HG02763 (cell line): ENCODE results near the gene LMAN2L.
A peak's percentile ranks its signal among the peaks of the same experiment; 100 is the strongest.

Experiments used
- ATAC-seq: cut with Tn5 transposase; IDR thresholded peaks from one replicate; pipeline ENCODE4 v1.9.1; 2021; ENCODE audit warnings: mild to moderate bottlenecking, moderate library complexity; ENCODE audit not compliant: unreplicated experiment

The LMAN2L gene

GRCh38 chr2:96739633-96740428, at the start of gene LMAN2L:
LMAN2L (minus strand) TSS chr2:96740064; CDS start chr2:96740040, 24 bp downstream.
- ATAC-seq: peak; percentile 100

GRCh38 chr2:96789245-96789617, 49.4 kb upstream of the LMAN2L start:
- ATAC-seq: no peak

GRCh38 chr2:96788442-96789244, 48.8 kb upstream of the LMAN2L start:
- no peak for ATAC-seq

- no peak for ATAC-seq
These were observed 47.5 kb upstream of the LMAN2L start for GRCh38 chr2:96787411-96787810.

GRCh38 chr2:96783388-96783787, 43.5 kb upstream of the LMAN2L start:
- ATAC-seq: no peak

- ATAC-seq: no peak
These were observed 35.3 kb upstream of the LMAN2L start for GRCh38 chr2:96775160-96775559.

GRCh38 chr2:96773922-96774321, 34.1 kb upstream of the LMAN2L start:
- ATAC-seq: no peak

GRCh38 chr2:96772903-96773671, 33.2 kb upstream of the LMAN2L start:
- no peak for ATAC-seq

GRCh38 chr2:96771796-96772618, 32.1 kb upstream of the LMAN2L start:
- no peak for ATAC-seq

GRCh38 chr2:96770442-96771202, 30.8 kb upstream of the LMAN2L start:
- ATAC-seq: no peak

GRCh38 chr2:96769814-96770213, 29.9 kb upstream of the LMAN2L start:
- no peak for ATAC-seq

GRCh38 chr2:96768083-96768561, 28.3 kb upstream of the LMAN2L start:
- no peak for ATAC-seq

GRCh38 chr2:96767135-96767871, 27.4 kb upstream of the LMAN2L start:
- no peak for ATAC-seq

GRCh38 chr2:96764253-96764637, 24.4 kb upstream of the LMAN2L start:
- ATAC-seq: no peak

- ATAC-seq: no peak
These were observed 23.8 kb upstream of the LMAN2L start for GRCh38 chr2:96763511-96764252.

GRCh38 chr2:96762529-96763311, 22.9 kb upstream of the LMAN2L start:
- no peak for ATAC-seq

GRCh38 chr2:96760986-96761832, 21.3 kb upstream of the LMAN2L start:
- ATAC-seq: peak; percentile 4
